ENCODE measurements around the gene HMG20B. TPM values are rescaled to one million over a fixed set of nuclear protein-coding genes. Genes with fewer than 3 reads are reported as not detected.
A peak's percentile ranks its signal among the peaks of the same experiment; 100 is the strongest.
"Not testable (repeated sequence)": the region's sequence is repeated elsewhere in the genome, so short reads cannot be mapped to it uniquely, and the experiment has no call there.

Gene HMG20B
- 10 to 100 TPM; 40.0 to 52.3 TPM for total RNA-seq

DNA sequence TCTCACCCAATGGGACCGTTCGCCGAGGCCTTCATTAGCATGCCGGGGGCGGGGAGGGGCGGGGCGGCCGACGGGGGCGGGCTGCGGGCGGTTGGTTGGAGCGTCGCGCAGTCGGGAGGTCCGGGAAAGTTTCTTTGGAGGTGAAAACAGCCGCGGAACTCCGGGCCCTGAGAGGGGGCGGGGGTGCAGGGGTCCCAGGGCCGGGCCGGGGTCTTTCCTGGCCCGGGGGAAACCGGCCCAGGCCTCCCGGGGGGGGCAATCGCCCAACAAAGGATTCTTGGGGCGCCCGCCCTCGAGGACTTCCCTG, at the start of gene HMG20B:
HMG20B (plus strand) TSS at position 90 of the 307 bp plus-strand sequence. CDS start 366 bp downstream, outside the sequence.
- peak within 1 kb of the TSS; percentile 50 for H3K27ac Mint-ChIP-seq
- no peak for ATAC-seq (replicated peaks)
- H3K27me3 Mint-ChIP-seq, result no peaks in the 10 kb centered on the region
- peaks cover 6% of the 10 kb centered on the region for H3K4me1 Mint-ChIP-seq
- no peaks in the 10 kb centered on the region for H3K9me3 Mint-ChIP-seq
- peaks cover 16% of the 10 kb centered on the region for H3K36me3 Mint-ChIP-seq (ENCODE audit: low read depth)
- H3K4me3 Mint-ChIP-seq, result peak within 1 kb of the TSS; percentile 73

DNA sequence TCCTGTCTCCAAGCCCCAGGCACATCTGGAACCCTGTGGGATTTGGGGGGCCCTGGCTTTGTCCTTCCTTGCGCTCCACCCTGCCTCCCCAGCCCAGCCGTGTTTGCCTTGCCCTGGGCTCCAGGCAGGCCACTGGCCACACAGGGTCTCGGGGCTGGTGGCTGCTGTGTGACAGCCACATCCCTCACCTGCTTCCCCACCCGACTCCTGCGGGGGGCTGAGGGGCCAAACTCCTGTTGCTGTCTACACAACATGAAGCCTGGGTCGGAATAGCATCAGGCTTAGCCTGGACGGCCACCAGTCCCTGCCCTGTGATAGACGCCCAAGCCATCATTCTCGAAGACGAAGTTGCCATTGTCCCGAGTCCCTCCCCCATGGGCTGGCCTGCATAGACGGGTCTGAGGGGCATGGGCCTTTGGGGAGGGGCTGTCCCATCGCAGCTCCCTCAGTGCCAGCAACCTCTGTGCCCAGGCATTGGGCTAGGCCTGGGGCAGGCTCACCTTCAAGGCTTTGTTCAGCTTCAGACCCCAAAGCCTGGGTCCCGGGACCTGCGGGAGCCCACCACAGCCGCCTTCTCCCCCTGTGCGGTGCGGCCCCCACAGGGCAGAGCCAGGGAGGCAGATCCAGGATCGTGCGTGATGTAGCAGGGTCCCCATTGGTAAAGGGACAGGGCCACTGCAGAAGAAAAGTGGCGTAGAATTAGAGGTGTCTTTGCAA, 49.2 kb upstream of the HMG20B start:
- H3K36me3 Mint-ChIP-seq (ENCODE audit: low read depth), result peaks cover 33% of the 10 kb centered on the region
- peaks cover 5% of the 10 kb centered on the region for H3K4me1 Mint-ChIP-seq
- no peak overlapping the region for H3K27ac Mint-ChIP-seq
- no peaks in the 10 kb centered on the region for H3K9me3 Mint-ChIP-seq
- H3K4me3 Mint-ChIP-seq, result no peak overlapping the region
- H3K27me3 Mint-ChIP-seq, result no peaks in the 10 kb centered on the region
- no peak for ATAC-seq (replicated peaks)

DNA sequence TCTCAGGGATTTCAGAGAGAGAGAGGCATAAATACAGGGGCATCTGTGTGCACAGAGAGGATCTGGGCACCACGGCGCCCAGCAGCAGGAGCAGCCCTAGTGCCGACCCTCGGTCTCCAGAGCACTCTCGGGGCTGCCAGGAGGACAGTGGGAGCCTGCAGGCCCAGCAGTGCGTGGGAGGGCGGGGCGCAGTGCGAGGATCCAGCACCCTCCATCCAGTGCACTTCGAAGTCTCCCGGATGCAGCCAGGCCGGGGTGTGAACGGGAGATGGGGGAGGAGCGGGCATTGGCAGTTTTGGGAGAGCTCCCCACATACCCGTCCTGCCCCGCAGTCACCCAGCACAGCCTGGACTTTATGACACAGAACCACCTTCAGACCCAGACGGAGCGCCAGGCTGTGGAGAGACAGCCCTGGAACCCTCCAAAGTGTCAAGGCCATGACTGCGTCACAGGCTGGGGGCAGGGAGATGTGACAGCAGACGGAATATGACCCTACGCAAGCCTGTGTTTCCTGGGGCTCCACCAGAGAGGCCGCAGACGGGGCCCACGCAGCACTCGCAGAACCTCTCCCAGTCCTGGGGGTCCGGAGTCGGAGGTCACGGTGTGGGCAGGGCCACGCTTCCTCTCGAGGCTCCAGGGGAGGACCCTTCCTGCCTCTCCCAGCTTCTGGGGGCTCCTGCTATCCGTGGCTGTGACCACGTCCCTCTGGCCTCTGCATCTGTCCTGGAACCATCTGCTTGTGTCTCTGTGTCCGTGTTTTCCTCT, 48.5 kb upstream of the HMG20B start:
- no peaks in the 10 kb centered on the region for H3K9me3 Mint-ChIP-seq
- no peak overlapping the region for H3K27ac Mint-ChIP-seq
- H3K27me3 Mint-ChIP-seq, result no peaks in the 10 kb centered on the region
- H3K4me1 Mint-ChIP-seq, result peaks cover 5% of the 10 kb centered on the region
- H3K4me3 Mint-ChIP-seq, result no peak overlapping the region
- ATAC-seq (replicated peaks), result no peak
- H3K36me3 Mint-ChIP-seq (ENCODE audit: low read depth), result peaks cover 33% of the 10 kb centered on the region

DNA sequence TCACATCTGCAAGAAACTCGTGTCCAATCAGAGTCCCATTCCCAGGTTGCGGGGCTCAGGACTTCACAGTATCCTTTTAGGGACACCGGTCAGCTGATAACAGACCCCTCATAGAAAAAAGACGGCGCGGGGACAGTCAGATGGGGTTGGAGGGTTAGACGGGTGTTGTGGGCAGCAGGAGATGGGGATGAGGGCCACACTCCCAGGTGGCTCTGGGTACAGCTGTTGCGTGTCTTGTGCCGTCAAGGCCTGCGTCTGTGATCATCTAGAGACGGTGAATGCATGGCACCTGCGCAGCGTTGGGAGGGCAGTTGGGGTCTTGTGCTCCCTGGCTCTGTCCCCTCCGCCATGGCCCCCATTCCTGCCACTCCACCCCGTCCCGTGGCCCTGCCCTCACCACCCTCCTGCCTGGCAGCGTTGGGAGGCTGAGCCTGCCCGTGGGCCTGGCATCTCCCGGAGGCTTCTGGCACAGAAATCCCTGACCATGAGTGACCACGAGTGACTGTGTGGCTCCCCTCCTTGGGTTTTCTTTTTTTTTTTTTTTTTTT, 47.8 kb upstream of the HMG20B start:
- Mint-ChIP-seq H3K36me3 (ENCODE audit: low read depth) (peaks cover 33% of the 10 kb centered on the region), H3K4me1 (peaks cover 5% of the 10 kb centered on the region), H3K4me3 (no peak overlapping the region), H3K27me3 (no peaks in the 10 kb centered on the region), H3K9me3 (no peaks in the 10 kb centered on the region), H3K27ac (no peak overlapping the region)
- no peak for ATAC-seq (replicated peaks)

DNA sequence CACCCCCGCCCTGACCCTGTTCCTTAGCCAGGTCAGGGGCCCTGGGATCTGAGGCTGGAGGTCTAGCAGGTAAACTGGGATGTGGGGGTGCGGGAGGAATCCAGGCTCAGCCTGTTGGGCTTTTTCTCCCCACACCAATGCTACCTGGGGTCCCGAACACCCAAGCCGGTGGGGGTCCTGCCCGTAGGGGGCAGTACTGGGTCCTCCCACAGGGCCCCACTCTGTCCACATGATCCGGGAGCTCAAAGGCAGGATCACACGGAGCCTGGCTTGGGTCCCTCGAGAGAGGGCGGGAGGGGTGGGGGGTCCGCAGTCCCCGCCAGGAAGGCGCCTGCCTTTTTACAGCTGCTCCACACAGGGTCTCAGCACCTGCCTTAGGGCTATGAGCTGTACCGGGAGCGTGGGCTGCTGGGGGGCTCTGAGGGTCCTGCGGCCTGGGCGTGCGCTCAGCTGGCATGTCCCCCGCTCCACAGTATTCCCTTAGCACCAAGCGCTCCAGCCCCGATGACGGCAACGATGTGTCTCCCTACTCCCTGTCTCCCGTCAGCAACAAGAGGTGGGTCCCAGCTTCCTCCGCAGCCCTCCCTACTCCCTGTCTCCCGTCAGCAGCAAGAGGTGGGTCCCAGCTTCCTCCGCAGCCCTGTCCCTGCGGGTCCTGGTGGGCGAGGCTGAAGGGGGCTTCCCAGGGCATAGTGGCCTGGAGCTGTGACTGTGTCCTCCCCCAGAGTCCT, 46.1 kb upstream of the HMG20B start:
- Mint-ChIP-seq H3K27me3 (no peaks in the 10 kb centered on the region), H3K27ac (no peak overlapping the region), H3K4me3 (no peak overlapping the region), H3K36me3 (ENCODE audit: low read depth) (peaks cover 24% of the 10 kb centered on the region), H3K4me1 (no peaks in the 10 kb centered on the region), H3K9me3 (no peaks in the 10 kb centered on the region)
- no peak for ATAC-seq (replicated peaks)

DNA sequence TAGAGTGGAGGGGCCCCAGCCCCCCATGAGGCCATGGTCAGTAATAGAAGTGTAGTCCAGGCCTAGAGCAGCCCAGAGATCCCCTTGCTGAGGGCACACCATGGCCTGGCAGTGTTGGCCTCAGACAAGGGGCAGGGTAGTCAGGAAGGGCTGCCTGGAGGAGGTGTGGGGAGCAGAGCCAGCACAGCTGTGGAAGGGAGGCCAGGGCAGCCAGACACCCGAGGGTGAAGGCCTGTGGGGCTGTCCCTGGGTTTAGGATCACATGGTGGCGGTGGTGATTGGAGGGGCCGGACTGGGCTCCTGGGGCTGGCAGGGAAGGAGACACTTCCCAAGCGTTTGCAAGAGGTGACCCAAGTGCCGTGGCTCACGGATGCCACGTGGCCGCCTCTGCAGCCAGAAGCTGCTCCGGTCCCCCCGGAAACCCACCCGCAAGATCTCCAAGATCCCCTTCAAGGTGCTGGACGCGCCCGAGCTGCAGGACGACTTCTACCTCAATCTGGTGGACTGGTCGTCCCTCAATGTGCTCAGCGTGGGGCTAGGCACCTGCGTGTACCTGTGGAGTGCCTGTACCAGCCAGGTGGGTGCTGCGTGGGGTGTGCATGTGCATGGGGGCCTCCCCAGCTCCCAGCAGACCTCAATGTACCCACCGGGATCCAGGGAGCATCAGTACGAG, 45.4 kb upstream of the HMG20B start:
- no peak overlapping the region for H3K4me3 Mint-ChIP-seq
- H3K9me3 Mint-ChIP-seq, result no peaks in the 10 kb centered on the region
- no peaks in the 10 kb centered on the region for H3K4me1 Mint-ChIP-seq
- ATAC-seq (replicated peaks), result no peak
- peaks cover 20% of the 10 kb centered on the region for H3K36me3 Mint-ChIP-seq (ENCODE audit: low read depth)
- H3K27ac Mint-ChIP-seq, result no peak overlapping the region
- H3K27me3 Mint-ChIP-seq, result no peaks in the 10 kb centered on the region

DNA sequence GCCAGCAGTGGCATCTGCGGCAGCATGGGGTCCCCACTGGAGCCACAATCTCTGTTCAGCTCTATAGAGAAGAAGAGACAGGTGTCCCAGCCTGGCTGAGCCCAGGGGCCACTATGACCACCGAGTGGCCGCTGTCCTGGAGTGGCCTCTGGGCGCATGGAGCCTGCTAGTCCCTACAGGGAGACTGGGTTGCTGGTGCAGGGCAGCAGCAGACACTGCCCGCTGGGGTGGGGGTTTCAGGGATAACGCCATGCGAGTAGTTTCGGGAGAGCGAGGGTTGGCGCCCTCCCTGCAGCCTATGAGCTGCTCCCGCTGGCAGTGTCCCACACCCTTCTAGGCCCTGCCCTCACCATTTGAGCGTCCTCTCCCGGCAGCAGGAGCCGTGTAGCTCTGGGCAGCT, 44.7 kb upstream of the HMG20B start:
- H3K4me1 Mint-ChIP-seq, result no peaks in the 10 kb centered on the region
- no peak for ATAC-seq (replicated peaks)
- no peaks in the 10 kb centered on the region for H3K9me3 Mint-ChIP-seq
- no peak overlapping the region for H3K4me3 Mint-ChIP-seq
- H3K27ac Mint-ChIP-seq, result no peak overlapping the region
- no peaks in the 10 kb centered on the region for H3K27me3 Mint-ChIP-seq
- peaks cover 22% of the 10 kb centered on the region for H3K36me3 Mint-ChIP-seq (ENCODE audit: low read depth)

DNA sequence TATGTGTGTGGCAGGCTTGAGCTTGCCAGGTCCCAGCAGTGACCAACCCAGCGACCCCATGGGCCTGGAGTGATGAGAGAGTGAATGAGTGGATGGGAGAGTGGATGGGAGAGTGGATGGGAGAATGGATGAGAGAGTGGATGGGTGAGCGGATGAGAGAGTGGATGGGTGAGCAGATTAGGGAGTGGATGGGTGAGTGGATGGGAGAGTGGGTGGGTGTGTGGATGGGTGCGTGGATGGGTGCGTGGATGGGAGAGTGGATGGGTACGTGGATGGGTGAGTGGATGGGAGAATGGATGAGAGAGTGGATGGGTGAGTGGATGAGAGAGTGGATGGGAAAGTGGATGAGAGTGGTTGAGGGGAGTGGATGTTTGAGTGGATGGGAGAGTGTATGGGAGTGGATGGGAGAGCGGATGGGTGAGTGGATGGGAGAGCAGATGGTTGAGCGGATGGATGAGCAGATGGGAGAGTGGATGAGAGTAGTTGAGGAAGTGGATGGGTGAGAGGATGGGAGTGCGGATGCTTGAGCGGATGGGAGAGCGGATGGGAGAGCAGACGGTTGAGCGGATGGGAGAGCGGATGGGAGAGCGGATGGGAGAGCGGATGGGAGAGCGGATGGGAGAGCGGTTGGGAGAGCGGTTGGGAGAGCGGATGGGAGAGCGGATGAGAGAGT, 44.1 kb upstream of the HMG20B start:
- Mint-ChIP-seq H3K4me3 (no peak overlapping the region), H3K27ac (no peak overlapping the region), H3K27me3 (no peaks in the 10 kb centered on the region), H3K4me1 (no peaks in the 10 kb centered on the region), H3K36me3 (ENCODE audit: low read depth) (peaks cover 23% of the 10 kb centered on the region), H3K9me3 (no peaks in the 10 kb centered on the region)
- no peak for ATAC-seq (replicated peaks)

DNA sequence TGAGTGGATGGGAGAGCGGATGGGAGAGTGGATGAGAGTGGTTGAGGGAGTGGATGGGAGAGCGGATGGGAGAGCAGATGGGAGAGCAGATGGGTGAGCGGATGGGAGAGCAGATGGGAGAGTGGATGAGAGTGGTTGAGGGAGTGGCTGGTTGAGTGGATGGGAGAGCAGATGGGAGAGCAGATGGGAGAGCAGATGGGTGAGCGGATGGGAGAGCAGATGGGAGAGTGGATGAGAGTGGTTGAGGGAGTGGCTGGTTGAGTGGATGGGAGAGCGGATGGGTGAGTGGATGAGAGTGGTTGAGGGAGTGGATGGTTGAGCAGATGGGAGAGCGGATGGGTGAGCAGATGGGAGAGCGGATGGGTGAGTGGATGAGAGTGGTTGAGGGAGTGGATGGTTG, 43.4 kb upstream of the HMG20B start:
- H3K27me3 Mint-ChIP-seq; ATAC-seq (replicated peaks); H3K4me3 Mint-ChIP-seq; H3K27ac Mint-ChIP-seq; H3K9me3 Mint-ChIP-seq; H3K4me1 Mint-ChIP-seq: not testable (repeated sequence)
- peaks cover 23% of the 10 kb centered on the region for H3K36me3 Mint-ChIP-seq (ENCODE audit: low read depth)

DNA sequence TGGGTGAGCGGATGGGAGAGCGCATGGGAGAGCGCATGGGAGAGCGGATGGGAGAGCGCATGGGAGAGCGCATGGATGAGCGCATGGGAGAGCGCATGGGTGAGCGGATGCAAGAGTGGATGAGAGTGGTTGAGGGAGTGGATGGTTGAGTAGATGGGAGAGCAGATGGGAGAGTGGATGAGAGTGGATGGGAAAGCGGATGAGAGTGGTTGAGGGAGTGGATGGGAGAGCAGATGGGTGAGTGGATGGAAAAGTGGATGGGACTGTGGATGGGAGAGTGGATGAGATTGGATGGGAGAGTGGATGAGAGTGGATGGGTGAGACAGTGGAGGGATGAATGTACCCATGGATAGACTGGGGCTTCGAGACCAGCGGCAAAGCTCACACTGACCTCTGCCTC, 42.4 kb upstream of the HMG20B start:
- no peaks in the 10 kb centered on the region for H3K27me3 Mint-ChIP-seq
- ATAC-seq (replicated peaks), result no peak
- H3K9me3 Mint-ChIP-seq, result no peaks in the 10 kb centered on the region
- no peak overlapping the region for H3K27ac Mint-ChIP-seq
- no peaks in the 10 kb centered on the region for H3K4me1 Mint-ChIP-seq
- H3K36me3 Mint-ChIP-seq (ENCODE audit: low read depth), result peaks cover 33% of the 10 kb centered on the region
- no peak overlapping the region for H3K4me3 Mint-ChIP-seq

DNA sequence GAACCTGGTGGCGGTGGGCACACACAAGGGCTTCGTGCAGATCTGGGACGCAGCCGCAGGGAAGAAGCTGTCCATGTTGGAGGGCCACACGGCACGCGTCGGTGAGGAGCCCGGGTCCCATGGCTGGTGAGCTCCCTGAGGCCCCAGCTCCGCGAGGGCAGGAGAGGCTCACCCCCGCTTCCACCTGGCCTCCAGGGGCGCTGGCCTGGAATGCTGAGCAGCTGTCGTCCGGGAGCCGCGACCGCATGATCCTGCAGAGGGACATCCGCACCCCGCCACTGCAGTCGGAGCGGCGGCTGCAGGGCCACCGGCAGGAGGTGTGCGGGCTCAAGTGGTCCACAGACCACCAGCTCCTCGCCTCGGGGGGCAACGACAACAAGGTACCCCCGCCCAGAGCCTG, 41.0 kb upstream of the HMG20B start:
- Mint-ChIP-seq H3K27me3 (no peaks in the 10 kb centered on the region), H3K36me3 (ENCODE audit: low read depth) (peaks cover 34% of the 10 kb centered on the region), H3K4me3 (no peak overlapping the region), H3K4me1 (no peaks in the 10 kb centered on the region), H3K9me3 (no peaks in the 10 kb centered on the region), H3K27ac (no peak overlapping the region)
- ATAC-seq (replicated peaks), result no peak

DNA sequence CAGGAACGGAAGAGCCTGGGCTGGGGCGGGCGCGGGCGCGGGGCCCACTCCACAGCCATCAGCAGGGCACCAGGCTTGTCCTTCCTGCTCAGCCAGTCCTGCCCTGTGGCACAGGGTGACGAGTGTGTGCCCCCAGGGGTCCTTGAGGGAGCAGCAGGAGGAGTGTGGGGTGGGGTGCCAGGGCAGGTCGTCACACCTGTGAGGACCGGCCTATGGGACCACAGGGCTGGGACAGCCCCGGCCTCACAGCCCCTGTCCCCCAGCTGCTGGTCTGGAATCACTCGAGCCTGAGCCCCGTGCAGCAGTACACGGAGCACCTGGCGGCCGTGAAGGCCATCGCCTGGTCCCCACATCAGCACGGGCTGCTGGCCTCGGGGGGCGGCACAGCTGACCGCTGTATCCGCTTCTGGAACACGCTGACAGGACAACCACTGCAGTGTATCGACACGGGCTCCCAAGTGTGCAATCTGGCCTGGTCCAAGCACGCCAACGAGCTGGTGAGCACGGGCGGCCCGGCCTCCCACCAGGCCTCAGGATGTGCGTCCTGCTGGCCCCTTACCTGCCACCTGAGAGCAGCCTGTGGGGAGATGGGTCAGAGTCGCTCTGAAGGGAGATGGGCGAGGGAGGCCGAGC, 40.5 kb upstream of the HMG20B start:
- ATAC-seq (replicated peaks), result no peak
- Mint-ChIP-seq H3K4me1 (no peaks in the 10 kb centered on the region), H3K9me3 (no peaks in the 10 kb centered on the region), H3K27me3 (no peaks in the 10 kb centered on the region), H3K27ac (no peak overlapping the region), H3K36me3 (ENCODE audit: low read depth) (peaks cover 29% of the 10 kb centered on the region), H3K4me3 (no peak overlapping the region)

DNA sequence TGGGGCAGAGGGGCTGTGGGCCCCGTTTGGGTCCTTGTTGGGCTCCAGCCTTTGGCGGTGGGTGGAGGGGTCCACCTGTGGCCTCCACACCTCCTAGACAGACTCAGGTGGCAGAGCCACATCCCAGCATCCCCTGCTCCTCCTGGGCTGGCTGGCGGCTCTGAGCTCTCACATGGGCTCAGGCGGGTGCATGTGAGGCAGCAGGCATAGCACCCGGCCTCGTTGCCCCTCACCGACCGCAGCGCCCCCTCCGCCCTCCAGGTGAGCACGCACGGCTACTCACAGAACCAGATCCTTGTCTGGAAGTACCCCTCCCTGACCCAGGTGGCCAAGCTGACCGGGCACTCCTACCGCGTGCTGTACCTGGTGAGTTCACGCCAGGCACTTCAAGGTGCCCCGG, 39.7 kb upstream of the HMG20B start:
- H3K27ac Mint-ChIP-seq, result no peak overlapping the region
- ATAC-seq (replicated peaks), result no peak
- H3K4me1 Mint-ChIP-seq, result no peaks in the 10 kb centered on the region
- no peaks in the 10 kb centered on the region for H3K9me3 Mint-ChIP-seq
- H3K36me3 Mint-ChIP-seq (ENCODE audit: low read depth), result peaks cover 27% of the 10 kb centered on the region
- H3K27me3 Mint-ChIP-seq, result no peaks in the 10 kb centered on the region
- H3K4me3 Mint-ChIP-seq, result no peak overlapping the region
